Measurements from ENCODE around the gene KRTAP16-1.

The KRTAP16-1 gene

GRCh38 chr17:41345992-41346391, 36.9 kb upstream of the KRTAP16-1 start:
- H4K20me1 ChIP-seq (ENCODE audit: low read depth, low read length), result no peaks in the 10 kb centered on the region
- H3K79me2 ChIP-seq (ENCODE audit: insufficient read depth, low read length), result no peaks in the 10 kb centered on the region
- no peaks in the 10 kb centered on the region for H3K9me3 ChIP-seq (ENCODE audit: insufficient read depth, low read length)
- TF ChIP-seq CTCF (IDR thresholded peaks at IDR 0.05; ENCODE audit: insufficient read depth, low read length, poor library complexity, severe bottlenecking), result no peak
- TF ChIP-seq EZH2phosphoT487 (conservative IDR thresholded peaks at IDR 0.05; ENCODE audit: low read length), result no peak
- no peak overlapping the region for H2AFZ ChIP-seq (ENCODE audit: low read depth, low read length, severe bottlenecking)
- H3K27me3 ChIP-seq (ENCODE audit: low read length), result no peaks in the 10 kb centered on the region
- no peak overlapping the region for H3K4me3 ChIP-seq (ENCODE audit: insufficient read depth, low read length, poor library complexity, severe bottlenecking)
- H3K36me3 ChIP-seq (ENCODE audit: low read length), result no peaks in the 10 kb centered on the region
- H3K9ac ChIP-seq (ENCODE audit: low read length), result no peak overlapping the region
- H3F3A ChIP-seq (ENCODE audit: insufficient read depth), result no peaks in the 10 kb centered on the region
- H3K9me2 ChIP-seq (replicated peaks; ENCODE audit: insufficient read depth, low read length), result no peaks in the 10 kb centered on the region
- no peak overlapping the region for H3K4me2 ChIP-seq (ENCODE audit: low read depth, low read length, poor library complexity, severe bottlenecking)
- H3K27ac ChIP-seq (ENCODE audit: low read depth, low read length), result no peak overlapping the region

- H4K20me1 ChIP-seq (ENCODE audit: low read depth, low read length), result no peaks in the 10 kb centered on the region
- H3K4me2 ChIP-seq (ENCODE audit: low read depth, low read length, poor library complexity, severe bottlenecking), result no peak overlapping the region
- no peak overlapping the region for H3K9ac ChIP-seq (ENCODE audit: low read length)
- no peaks in the 10 kb centered on the region for H3K79me2 ChIP-seq (ENCODE audit: insufficient read depth, low read length)
- no peaks in the 10 kb centered on the region for H3K9me2 ChIP-seq (replicated peaks; ENCODE audit: insufficient read depth, low read length)
- no peaks in the 10 kb centered on the region for H3F3A ChIP-seq (ENCODE audit: insufficient read depth)
- H3K4me3 ChIP-seq (ENCODE audit: insufficient read depth, low read length, poor library complexity, severe bottlenecking), result no peak overlapping the region
- no peaks in the 10 kb centered on the region for H3K36me3 ChIP-seq (ENCODE audit: low read length)
- H3K27me3 ChIP-seq (ENCODE audit: low read length), result no peaks in the 10 kb centered on the region
- no peaks in the 10 kb centered on the region for H3K9me3 ChIP-seq (ENCODE audit: insufficient read depth, low read length)
- no peak overlapping the region for H2AFZ ChIP-seq (ENCODE audit: low read depth, low read length, severe bottlenecking)
- TF ChIP-seq CTCF (IDR thresholded peaks at IDR 0.05; ENCODE audit: insufficient read depth, low read length, poor library complexity, severe bottlenecking) (no peak), EZH2phosphoT487 (conservative IDR thresholded peaks at IDR 0.05; ENCODE audit: low read length) (no peak)
- H3K27ac ChIP-seq (ENCODE audit: low read depth, low read length), result no peak overlapping the region
Measured at GRCh38 chr17:41343029-41343428, 33.9 kb upstream of the KRTAP16-1 start.

GRCh38 chr17:41340934-41341861, 32.1 kb upstream of the KRTAP16-1 start:
- H3K4me3 ChIP-seq (ENCODE audit: insufficient read depth, low read length, poor library complexity, severe bottlenecking), result no peak overlapping the region
- no peaks in the 10 kb centered on the region for H4K20me1 ChIP-seq (ENCODE audit: low read depth, low read length)
- H3F3A ChIP-seq (ENCODE audit: insufficient read depth), result no peaks in the 10 kb centered on the region
- no peak overlapping the region for H3K27ac ChIP-seq (ENCODE audit: low read depth, low read length)
- no peak overlapping the region for H3K9ac ChIP-seq (ENCODE audit: low read length)
- no peaks in the 10 kb centered on the region for H3K27me3 ChIP-seq (ENCODE audit: low read length)
- no peak overlapping the region for H3K4me2 ChIP-seq (ENCODE audit: low read depth, low read length, poor library complexity, severe bottlenecking)
- no peaks in the 10 kb centered on the region for H3K36me3 ChIP-seq (ENCODE audit: low read length)
- no peaks in the 10 kb centered on the region for H3K9me2 ChIP-seq (replicated peaks; ENCODE audit: insufficient read depth, low read length)
- TF ChIP-seq EZH2phosphoT487 (conservative IDR thresholded peaks at IDR 0.05; ENCODE audit: low read length), result no peak
- no peak for TF ChIP-seq CTCF (IDR thresholded peaks at IDR 0.05; ENCODE audit: insufficient read depth, low read length, poor library complexity, severe bottlenecking)
- H3K79me2 ChIP-seq (ENCODE audit: insufficient read depth, low read length), result no peaks in the 10 kb centered on the region
- H2AFZ ChIP-seq (ENCODE audit: low read depth, low read length, severe bottlenecking), result no peak overlapping the region
- H3K9me3 ChIP-seq (ENCODE audit: insufficient read depth, low read length), result no peaks in the 10 kb centered on the region
